NOMO-1 treated with dmso at 0.1 percent for 144 hours (cell line): Measurements from ENCODE around the gene BDH1.

ENCODE experiments used
- DNase-seq: peaks from one replicate; lab custom pipeline; 2025; ENCODE audit not compliant: unreplicated experiment; lab: John Stamatoyannopoulos, UW

Gene BDH1

DNA sequence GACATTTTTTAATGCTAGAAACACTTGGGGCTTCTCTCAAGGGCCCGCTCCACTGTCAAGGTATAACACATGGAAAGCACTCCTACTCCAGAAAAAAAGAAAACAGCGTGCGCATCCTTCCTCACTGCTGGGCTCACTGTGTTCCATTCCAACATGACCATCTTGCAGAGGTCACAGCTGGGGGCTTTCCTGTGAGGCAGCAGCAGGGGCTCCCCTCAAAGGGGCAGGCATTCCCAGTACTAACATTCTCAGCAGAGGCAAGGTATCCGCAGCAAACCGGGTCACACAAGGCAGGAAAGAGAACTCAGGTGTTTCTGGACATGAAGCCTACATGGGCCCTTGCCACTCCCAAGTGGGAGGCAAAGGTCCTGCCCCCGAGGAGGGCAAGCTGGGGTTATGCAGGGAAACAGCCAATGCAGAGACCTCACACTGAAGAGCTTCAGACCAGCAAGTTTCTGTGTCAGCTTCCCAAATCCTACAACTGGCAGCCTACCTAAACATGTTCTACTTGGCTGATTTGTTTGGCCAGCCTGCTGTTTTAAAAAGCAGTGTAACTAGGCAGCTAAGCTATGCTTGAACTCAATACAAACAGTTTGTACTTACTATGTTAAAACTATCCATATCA lies 6.4 kb downstream of the BDH1 start:
- no peak for DNase-seq

DNA sequence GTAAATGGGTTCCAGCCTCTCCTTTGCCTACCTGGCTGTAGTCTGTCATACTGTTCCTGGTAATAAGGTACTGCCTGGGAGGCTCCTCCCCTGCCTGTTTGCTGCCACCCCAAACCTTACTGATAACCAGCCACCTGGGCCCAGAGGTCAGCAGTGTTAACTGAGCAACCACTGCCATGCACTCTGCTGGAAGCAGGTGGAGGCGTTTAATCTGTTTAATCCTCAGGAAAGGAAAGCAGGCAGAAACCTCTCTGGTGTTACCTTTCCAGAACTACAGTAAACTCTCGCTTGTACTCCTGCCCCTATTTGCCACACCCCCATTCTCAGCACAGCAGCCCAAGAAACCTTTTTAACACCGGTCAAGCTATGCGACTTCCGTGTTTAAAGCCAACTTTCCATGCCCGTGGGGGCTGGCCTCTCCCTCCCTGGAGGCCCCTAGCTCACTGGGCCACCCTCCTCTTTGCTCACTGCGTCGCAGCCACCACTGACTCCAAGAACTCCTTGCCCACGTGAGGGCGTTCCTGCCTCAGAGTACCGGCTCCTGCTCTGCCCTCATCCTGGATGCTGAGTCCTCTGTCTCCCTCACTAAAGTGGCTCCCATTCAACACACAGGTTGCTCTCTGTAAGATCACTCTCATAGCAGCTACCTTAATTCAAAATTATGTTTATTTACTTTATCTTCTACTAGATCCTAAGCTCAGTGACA lies 8.3 kb downstream of the BDH1 start:
- no peak for DNase-seq

DNA sequence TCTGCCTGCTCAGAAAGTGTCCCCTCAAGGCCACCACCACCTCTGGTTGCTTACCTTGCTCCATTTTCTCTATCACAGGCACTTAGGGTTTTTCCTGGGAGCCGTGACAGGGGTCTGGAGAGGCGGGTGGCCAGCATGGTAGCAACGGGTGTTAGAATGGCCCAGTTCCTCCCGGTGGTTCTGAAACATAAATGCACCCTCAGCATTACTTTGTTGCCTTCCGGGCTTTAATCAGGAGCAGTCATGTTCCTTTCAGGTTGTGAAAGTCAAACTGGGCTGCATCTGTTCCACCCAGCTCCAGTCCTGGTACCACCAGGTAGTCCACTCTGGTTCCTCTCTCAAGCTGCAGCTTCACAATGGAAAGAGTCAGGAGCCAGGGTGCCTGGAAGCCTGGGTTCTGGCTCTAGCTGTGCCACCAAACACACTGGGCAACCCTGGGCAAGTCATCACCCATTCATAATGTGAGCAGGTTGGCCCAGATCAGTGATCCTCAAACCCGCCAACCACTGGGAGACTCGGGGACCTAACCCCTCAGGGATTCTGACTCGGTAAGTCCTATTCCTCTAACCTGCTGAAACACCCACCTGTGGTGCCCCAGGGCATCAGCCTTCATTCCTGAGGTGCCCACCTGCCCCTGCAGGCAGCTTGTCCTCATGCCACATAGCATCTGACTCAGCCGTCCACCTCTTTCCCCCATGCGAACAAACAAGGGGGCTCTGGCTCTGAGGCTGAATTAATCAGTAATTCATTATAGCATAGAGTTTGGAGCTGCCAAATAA lies 9.3 kb downstream of the BDH1 start:
- DNase-seq, result no peak

DNA sequence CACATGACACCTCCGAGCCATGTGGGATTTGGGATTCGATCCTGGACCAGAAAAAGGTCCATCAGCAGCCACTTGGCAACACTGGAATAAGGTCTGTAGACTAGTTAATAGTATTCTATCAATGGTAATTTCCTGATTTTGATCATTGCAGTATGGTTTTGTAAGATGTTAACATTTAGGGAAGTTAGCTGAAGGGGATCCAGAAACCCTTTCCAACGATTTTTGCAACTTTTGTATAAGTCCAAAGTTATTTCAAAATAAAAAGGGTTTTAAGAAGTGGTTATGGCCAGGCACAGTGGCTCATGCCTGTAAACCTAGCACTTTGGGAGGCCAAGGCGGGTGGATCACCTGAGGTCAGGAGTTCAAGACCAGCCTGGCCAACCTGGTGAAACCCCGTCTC lies 10.2 kb downstream of the BDH1 start:
- no peak for DNase-seq

DNA sequence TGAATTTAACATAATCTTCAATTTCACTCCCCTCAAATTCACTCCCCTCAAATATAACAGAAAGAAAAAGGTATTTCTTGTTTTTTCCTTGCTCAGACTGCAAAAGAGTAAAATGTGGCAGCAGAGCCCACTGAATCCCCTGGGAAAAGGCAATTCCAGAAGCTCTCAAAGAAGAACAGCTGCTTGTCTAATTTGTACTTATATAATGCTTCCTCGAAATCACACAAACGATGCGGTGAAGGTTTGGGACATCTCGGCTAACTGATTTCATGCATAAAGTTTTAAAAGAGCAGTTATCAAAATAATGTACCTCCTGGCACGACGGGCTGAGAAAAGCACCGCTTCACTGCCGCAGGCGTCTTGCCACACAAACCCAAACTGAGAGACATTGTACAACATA lies 10.7 kb downstream of the BDH1 start:
- no peak for DNase-seq

DNA sequence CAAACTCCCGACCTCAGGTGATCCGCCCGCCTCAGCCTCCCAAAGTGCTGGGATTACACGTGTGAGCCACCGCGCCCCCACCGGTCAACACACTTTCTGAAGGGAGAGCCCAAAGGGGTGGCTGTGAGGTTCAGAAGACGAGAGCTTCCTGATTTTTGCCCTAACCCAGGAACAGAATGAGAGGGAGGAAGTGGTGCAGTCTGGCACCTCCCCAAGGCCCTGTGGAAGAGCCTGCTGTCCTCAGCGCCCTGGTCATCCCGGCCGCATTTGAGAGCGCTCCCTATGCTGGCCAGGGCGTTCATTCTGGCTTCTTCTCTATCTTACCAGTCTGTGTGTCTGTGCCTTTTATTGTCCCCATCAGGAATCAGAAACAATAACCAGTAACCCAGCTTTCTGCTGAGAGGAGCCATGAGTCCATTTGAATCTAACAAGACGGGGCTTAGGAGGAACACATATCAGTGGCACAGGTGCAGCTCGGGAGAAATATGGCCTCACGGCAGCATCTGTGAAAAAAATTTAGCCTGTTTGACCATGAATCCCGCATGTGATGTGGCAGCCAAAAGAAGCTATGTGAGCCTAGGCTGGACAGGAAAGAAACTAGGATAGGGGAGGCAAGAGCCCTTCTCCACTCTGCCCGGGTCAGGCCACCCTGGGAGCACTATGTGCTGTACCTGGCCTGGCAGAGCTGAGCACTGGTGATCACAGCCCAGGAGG lies 12.9 kb downstream of the BDH1 start:
- DNase-seq, result no peak

DNA sequence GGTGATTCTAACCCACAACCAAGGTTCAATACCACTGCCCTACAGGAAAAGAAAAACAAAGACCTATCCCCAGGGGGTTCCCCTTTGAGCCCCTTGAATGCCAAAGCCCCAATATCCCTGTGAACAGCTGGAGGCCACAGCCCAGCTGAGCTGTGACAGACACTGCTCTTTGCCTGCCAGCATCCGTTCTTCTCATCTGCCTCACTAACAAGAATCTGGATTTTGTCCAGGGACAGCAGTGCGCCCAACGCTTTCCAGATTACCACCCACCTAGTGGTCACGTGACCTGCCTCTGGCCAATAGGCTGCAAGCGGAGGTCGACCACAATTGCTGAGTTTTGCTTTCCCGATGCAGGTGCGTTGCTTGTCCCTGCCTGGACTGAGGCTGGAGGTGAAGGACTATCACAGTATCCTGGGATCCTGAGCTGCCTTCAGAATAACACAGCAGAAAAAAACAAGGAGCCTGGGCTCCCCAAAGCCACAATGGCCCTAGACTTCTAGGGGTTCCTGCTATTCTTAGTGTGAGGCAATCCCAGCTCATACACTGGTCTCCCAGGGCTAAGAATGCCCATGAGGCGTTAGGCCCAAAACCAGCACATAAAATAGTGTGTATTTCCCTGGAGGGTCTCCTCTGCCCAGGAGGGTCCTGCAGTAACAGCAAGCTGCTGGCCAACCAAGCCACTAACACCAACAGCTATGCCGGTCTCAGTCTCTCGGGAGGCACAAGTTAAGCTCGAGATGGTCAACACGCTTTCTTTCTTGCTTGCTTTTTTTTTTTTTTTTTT lies 13.8 kb downstream of the BDH1 start:
- DNase-seq, result no peak

DNA sequence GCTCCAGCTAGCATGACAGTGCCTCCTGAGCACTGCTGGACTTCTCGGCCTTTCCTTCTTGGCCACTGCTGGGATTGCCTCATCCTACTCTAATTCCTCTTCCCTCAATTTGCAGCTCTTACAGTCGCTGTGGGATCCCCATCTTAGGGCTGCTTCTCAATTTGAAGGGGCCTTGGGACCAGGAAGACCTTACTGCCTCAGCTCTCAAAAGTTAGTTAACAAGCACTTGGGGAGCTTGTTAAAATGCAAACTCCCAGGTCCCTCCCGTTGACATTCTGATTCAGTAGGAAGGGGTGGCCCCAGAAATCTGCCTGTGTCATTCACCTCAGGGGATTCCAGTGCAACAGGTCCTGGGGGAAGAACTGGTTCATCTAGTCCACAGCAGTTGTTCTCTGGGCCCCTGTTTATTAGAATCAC lies 14.8 kb downstream of the BDH1 start:
- DNase-seq, result no peak

DNA sequence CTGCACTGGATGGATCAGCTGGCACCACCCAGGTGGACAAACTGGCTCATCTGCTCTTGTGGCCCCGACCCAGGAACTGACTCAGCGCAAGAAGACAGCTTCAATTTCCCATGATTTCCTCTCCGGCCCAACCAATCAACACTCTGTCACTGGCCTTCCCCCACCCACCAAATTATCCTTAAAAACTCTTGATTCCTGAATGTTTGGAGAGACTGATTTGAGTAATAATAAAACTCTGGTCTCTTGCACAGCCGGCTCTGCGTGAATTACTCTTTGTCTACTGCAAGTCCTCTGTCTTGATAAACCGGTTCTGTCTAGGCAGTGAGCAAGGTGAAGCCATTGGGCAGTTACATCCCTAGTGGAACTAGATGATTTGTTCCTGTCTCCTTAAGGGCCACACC lies 16.1 kb downstream of the BDH1 start:
- no peak for DNase-seq

DNA sequence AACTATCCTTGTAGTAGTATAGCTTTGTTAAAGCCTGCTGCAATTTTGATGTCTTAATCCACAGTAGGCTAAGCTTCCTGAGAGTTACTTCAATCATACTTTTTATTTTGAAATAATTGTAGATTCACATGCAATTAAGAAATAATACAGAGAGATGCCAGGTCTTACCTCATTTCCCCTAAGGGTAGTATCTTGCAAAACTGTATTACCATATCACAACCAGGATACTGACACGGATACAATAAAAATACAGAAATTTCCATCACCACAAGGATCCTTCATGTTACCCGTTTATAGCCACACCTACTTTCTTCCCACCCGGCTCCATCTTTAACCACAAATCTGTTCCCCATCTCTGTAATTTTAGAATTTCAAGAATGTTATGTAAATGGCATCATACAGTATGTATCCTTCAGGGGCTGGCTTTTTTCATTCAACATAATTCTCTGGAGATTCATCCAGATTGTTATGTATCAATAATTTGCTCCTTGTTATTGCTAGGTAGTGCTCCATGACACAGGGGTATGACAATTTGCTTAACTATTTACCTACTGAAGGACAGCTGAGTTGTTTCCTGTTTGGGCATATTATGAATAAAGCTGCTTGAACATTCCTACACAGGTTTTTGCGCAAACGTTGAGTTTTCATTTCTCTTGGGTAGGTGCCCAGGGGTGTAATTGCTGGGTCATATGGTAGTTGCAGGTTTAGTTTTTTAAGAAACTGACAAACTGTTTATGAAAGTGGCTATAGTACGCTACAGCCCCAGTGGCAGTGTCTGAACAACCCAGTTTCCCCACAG lies 21.6 kb downstream of the BDH1 start:
- DNase-seq, result no peak

DNA sequence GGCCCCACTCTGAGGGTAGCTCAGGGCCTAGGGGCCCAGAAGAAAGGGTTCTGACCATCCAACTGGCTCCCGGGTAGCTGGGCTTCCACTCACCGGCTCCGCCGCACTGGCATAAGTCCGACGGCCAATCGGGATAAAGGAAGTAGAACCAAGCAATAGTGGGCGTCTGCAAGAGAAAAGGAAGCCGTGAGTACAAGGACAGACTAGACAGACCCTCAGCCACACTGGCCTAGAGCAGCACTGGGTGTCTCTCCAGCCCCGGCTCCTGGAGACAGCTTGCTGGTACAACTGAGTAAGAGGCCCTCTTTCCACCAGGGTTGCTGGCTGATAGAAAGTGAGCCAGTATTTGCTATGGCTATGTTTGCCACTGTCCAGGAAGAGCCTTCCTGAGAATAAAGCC lies 22.4 kb downstream of the BDH1 start:
- DNase-seq, result no peak

DNA sequence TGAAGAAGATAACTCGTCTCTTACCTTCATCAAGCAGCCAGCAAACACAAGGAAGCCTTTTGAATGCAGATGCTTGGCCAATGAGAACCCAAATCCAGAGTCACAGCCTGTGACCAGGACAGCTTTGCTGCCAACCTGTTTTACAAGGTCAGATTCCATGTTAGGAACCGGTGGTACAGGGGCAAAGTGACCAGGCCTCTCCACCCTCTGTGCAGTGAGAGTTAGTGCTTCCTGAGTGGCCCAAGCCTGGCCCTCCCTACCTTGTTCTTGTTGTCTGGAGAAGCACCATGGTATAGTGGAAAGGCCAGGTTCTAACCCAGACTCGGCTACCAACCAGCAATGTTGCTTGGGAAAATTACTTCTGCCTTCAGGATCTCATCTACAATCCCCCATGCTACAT lies 23.4 kb downstream of the BDH1 start:
- DNase-seq, result no peak

DNA sequence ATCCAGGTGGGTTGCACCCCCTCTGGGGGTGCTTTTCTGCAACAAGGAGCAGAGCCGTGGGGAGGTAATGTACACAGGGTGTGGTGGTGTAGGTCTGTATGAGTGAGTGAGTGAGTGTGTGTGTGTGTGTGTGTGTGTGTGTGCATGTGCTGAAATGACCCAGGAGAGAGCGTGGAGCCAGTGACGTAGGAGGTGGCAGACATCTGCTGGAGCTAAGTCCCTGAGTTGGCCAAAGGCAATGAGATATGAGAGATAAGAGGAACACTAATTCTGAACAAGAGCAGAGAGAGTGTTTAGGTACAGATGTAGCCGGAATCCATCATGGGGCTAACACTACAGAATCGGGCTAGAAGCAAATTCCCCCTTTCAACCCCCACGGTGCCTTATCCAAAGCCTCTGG lies 27.6 kb downstream of the BDH1 start:
- no peak for DNase-seq

DNA sequence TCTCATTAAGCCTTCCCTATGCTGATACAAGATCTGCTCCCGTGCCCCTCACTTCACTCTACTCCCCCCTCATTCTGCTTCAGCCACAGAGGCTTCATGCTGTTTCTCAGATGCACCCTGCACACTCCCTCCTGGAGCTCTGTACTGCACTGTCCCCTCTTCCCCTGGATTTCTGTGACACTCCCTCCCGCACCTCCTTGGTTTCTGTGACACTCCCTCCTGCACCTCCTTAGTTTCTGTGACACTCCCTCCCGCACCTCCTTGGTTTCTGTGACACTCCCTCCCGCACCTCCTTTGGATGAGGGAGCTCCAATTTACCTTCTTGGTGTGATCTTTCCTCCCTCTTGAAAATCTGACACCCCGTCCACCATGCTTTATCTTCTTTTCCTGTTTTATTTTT lies 28.2 kb downstream of the BDH1 start:
- DNase-seq, result no peak

DNA sequence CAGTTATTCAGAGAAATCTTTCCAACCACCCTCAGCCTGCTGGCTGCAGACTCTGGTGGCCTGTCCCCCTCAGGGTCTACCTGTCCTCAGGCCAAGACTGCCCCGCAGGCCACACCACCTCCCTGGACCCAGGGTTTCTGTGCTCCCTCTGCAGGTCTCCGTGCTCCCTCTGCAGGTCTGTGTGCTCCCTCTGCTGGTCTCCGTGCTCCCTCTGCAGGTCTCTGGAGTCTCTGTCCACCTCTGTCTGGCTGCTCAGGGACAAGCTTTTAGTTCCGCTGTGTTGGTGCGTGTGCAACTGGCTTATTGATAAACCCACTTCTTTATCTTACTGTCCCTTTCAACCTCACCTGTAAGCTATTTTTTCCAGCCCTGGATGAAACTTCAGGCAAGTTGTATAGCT lies 30.1 kb downstream of the BDH1 start:
- no peak for DNase-seq

DNA sequence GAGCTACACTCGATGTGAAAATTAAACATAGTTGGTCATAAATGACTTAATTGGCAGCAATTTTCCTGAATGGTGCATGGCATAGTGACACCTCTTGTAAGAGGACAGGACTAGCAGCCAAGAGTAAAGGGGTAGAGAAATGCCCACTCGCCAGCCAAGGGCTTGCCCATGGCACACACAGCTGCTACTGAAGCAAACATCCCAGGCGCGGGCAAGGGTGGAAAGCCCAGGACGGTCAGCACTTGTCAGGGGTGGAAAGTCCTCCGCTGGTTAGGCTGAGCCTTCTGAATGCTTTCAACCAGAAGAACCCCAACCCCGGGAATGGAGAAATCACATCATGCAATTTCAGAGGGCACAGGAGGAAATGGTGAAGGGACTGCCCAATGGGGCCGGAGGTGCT lies 31.6 kb downstream of the BDH1 start:
- no peak for DNase-seq

DNA sequence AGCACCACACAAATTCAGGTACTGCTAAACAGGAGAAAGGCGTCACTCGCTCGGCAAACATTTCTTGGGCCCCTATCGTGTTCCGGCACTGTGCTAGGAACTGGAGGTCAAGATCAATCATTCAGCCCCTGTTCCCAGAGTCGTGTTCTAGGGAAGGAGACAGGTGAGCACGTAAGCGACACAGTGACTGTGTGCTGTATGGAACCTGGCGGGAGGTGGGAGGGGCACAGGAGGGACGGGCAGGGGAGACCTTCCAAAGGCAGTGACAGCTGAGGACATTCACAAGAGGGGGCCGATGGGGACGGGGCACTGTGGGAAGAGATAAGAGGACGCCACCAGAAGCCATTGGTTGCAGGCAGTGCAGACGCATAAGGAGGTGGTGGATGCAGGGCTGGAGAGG lies 32.2 kb downstream of the BDH1 start:
- DNase-seq, result no peak

DNA sequence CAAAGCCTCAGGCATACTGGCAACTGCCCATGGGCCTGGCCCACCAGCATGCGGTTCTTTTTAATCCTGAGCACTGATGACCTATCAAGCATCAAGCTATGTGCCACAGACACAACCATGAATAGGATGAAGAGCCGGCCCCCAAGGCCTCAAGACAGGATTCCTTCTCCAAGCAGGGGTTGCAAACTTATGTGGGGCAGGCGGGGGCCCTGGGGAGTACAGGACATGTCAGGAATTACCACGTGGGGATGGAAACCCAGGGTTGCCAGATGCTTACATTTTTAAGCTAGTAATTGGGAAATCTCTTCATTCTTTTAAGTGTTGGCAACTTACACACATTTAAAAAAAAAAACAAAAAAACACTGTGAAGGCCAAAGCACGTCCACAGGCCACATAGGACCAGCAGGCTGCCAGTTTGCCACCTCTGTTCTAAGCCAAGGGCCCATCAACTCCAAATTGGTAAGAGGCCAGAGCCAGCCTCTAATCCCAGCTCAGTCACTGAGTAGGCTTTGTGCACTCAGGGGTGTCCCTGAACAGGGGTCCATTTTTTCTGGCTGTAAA lies 32.8 kb downstream of the BDH1 start:
- no peak for DNase-seq

DNA sequence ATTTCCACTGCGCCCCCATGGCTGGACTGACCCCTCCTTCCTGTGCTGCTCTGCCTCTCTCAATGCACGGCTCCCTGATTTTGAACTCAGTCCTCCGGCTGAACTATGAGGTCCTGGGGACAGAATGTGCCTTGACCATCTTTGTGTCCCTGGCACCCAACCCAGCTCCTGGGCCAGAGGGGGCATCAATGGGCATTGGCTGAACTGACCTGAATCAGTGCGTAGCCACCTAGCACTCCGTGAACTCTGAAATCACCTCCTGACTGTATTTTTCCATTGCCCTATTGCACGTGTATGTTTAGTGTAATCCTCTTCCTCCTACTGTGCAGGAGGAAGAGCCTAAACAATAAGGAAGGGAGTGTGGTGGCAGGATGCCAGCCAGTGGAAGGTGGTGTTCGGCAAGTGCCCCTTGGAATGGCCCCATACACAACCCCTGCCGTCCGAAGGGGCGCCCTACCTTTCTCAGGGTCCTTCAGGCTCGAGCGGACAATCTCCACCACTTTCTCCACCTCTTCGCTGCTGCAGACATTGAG lies 33.5 kb downstream of the BDH1 start:
- DNase-seq, result no peak
